A673 (cell line): Measurements from ENCODE around the gene LY6G5B. TPM values are rescaled to one million over a fixed set of nuclear protein-coding genes. Genes with fewer than 3 reads are reported as not detected.

Experiments used
- BruUV-seq: library from RNA; stranded (reverse); fragments of 400-500 nt; replicated peaks from 2 replicates; lab custom pipeline; 2021; lab: Mats Ljungman, UMichigan
- CTCF ChIA-PET: fragments of 300-600 bp; sonication (Branson Sonifier 250); formaldehyde crosslinking; loops from one replicate; lab custom pipeline; 2022; ENCODE audit warnings: antibody characterized with exemption; lab: Charles Lee
- POLR2A ChIA-PET: fragments of 300-600 bp; sonication (Branson Sonifier 250); formaldehyde crosslinking; loops from one replicate; lab custom pipeline; 2022; ENCODE audit warnings: antibody characterized with exemption; ENCODE audit not compliant: low non-redundant PET; lab: Charles Lee
- DNase-seq: peaks from one replicate; pipeline ENCODE4 v3.0.0-alpha.2; 2015; ENCODE audit warnings: low spot score
- H3K27ac ChIP-seq: fragments of 200-600 bp; sonication (generic); 2 replicates; pipeline ENCODE4 v1.5.1; 2016; ENCODE audit warnings: mixed run types, low read depth, mild to moderate bottlenecking, mixed read lengths, antibody characterized with exemption, low read length; ENCODE audit not compliant: poor library complexity, severe bottlenecking
- H3K27me3 ChIP-seq: fragments of 200-600 bp; sonication (generic); replicated peaks from 2 replicates; pipeline ENCODE4 v1.6.1; 2017; ENCODE audit warnings: mixed run types, low read depth, mild to moderate bottlenecking, mixed read lengths, antibody characterized with exemption, low read length; ENCODE audit not compliant: insufficient read depth, poor library complexity
- H3K36me3 ChIP-seq: fragments of 200-600 bp; sonication (generic); 2 replicates; pipeline ENCODE4 v1.6.1; 2016; ENCODE audit warnings: mixed run types, mild to moderate bottlenecking, mixed read lengths, antibody characterized with exemption, low read length; ENCODE audit not compliant: insufficient read depth, poor library complexity, severe bottlenecking
- H3K4me1 ChIP-seq: fragments of 200-600 bp; sonication (generic); 2 replicates; pipeline ENCODE4 v1.6.1; 2017; ENCODE audit warnings: mixed run types, mild to moderate bottlenecking, mixed read lengths, antibody characterized with exemption, low read length; ENCODE audit not compliant: insufficient read depth, poor library complexity, severe bottlenecking
- H3K4me3 ChIP-seq: fragments of 200-600 bp; sonication (generic); 2 replicates; pipeline ENCODE4 v1.5.1; 2016; ENCODE audit warnings: low read depth, mixed run types, mild to moderate bottlenecking, mixed read lengths, low read length; ENCODE audit not compliant: poor library complexity, severe bottlenecking
- H3K9me3 ChIP-seq: fragments of 200-600 bp; sonication (generic); 2 replicates; pipeline ENCODE4 v1.6.1; 2016; ENCODE audit warnings: mixed run types, low read depth, mild to moderate bottlenecking, mixed read lengths, antibody characterized with exemption, low read length; ENCODE audit not compliant: poor library complexity, severe bottlenecking
- CTCF ChIP-seq: fragments of 300-800, 200-600 bp; sonication (generic); conservative IDR thresholded peaks from 2 replicates; pipeline ENCODE4 v1.5.1; 2017; ENCODE audit warnings: low read depth, mild to moderate bottlenecking, antibody characterized with exemption, low read length, moderate library complexity, mixed read lengths
- EZH2 ChIP-seq: fragments of 200-600 bp; sonication (generic); IDR thresholded peaks from 2 replicates; pipeline ENCODE4 v1.6.1; 2017; ENCODE audit warnings: borderline replicate concordance, low read depth, mild to moderate bottlenecking, mixed read lengths, antibody characterized with exemption, low read length; ENCODE audit not compliant: poor library complexity, severe bottlenecking
- intact Hi-C: fragments of 100-400 bp; cut with micrococcal nuclease; formaldehyde crosslinking; loops from one replicate; pipeline ENCODE4 v1.10.0; 2022; ENCODE audit not compliant: unreplicated experiment
- total RNA-seq: library from RNA; stranded (reverse); gene quantifications from 2 replicates; pipeline ENCODE4 v1.2.3, GENCODE V29; 2021

LY6G5B gene
- total RNA-seq, 1 experiment from 2014 or later, result 18.9 TPM

GRCh38 chr6:31718265-31718664, 48.5 kb downstream of the LY6G5B start:
- ChIA-PET CTCF (no interaction called here), POLR2A (no interaction called here)
- no TSS peak for BruUV-seq
- DNase-seq, result no peak
- TF ChIP-seq CTCF (no peak), EZH2 (no peak)
- no peak overlapping the region for H3K27ac ChIP-seq
- H3K27me3 ChIP-seq, result no peaks in the 10 kb centered on the region
- H3K9me3 ChIP-seq, result no peaks in the 10 kb centered on the region
- no peak overlapping the region for H3K4me3 ChIP-seq
- no peaks in the 10 kb centered on the region for H3K4me1 ChIP-seq
- H3K36me3 ChIP-seq, result no peaks in the 10 kb centered on the region
- intact Hi-C loops, result no loop called here

DNA sequence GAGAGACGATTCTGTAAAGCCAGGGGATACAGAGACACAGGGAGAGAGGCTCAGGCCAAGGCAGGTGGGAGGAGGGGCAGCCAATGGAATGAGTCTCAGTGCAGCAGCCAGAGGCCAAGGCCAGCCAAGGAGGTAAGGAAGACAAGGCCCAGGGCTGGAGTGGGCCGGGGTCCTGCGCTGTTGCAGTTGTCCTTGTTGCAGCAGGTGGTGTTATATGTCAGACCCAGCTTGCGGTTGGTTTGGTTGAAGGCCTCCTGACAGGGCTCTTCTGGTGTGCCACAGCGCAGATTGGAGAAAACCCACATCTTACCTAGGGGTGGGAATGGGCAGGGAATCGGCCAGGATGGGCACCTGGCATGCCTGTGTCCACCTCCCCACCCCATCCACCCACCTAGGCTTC, 49.2 kb downstream of the LY6G5B start:
- CTCF ChIA-PET, result no interaction called here
- no peak overlapping the region for H3K4me3 ChIP-seq
- H3K27me3 ChIP-seq, result no peaks in the 10 kb centered on the region
- TF ChIP-seq EZH2 (no peak), CTCF (no peak)
- H3K9me3 ChIP-seq, result no peaks in the 10 kb centered on the region
- POLR2A ChIA-PET, result no interaction called here
- H3K27ac ChIP-seq, result no peak overlapping the region
- H3K36me3 ChIP-seq, result no peaks in the 10 kb centered on the region
- intact Hi-C loops, result no loop called here
- H3K4me1 ChIP-seq, result no peaks in the 10 kb centered on the region
- no TSS peak for BruUV-seq
- no peak for DNase-seq

- DNase-seq, result no peak
- Histone ChIP-seq H3K4me3 (no peak overlapping the region), H3K27me3 (no peaks in the 10 kb centered on the region), H3K9me3 (no peaks in the 10 kb centered on the region), H3K4me1 (no peaks in the 10 kb centered on the region), H3K27ac (no peak overlapping the region), H3K36me3 (no peaks in the 10 kb centered on the region)
- no TSS peak for BruUV-seq
- TF ChIP-seq CTCF, result no peak
- no peak for TF ChIP-seq EZH2
- ChIA-PET POLR2A (no interaction called here), CTCF (no interaction called here)
- intact Hi-C loops, result no loop called here
Measured at GRCh38 chr6:31720196-31720770, 50.5 kb downstream of the LY6G5B start.
